ENCODE data around the gene MAJIN. TPM values are rescaled to one million over a fixed set of nuclear protein-coding genes. Genes with fewer than 3 reads are reported as not detected.

Gene MAJIN, protein sequence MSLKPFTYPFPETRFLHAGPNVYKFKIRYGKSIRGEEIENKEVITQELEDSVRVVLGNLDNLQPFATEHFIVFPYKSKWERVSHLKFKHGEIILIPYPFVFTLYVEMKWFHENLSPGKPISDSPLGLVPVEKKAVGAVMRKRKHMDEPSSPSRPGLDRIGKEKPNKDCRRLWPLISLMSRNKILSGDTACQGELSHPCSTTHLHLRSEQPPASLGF
- polyA plus RNA-seq (2013), result not detected

DNA sequence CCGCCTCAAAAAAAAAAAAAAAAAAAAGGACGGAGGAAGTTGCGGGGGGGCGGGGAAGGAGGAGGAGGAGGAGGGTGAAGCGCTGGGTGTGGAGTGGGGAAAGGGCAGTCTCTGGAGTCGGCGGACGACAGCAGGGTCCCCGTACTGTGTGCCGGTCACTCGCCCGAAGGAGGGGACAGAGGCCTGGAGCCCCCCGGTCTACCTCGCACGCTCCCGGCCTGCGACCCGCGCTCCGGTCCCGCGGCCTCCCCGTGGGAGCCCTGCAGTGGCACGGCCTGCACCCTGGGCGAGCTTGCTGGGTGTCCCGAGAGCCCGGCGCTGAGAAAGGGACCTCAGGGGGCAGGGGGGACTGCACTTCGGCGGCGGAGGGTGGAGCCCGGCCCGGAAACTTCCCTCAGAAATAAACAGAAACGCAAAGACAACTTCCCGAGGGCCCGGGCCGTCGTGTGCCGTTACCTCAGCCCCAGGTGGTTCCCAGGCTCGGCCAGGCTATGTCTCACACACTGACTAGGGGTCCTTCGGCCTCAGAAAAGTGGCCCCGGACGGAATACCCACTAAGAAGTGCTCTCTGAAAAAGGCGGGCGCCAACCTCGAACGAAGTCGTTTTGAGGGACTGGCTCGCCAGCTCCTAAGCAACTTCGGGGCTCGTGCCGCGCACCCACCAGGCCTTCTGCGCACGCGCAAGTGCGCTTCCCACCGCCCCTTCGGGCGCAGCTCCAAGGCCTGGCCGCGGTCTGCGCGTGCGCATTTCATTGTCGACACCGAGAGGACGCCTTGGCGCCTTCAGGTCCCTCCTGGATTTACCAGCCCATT is at the start of gene MAJIN:
Gene MAJIN, minus strand, starts transcription at position 688 of the 813 bp plus-strand sequence. CDS start 12,703 bp downstream, outside the sequence.
- ChIA-PET CTCF (no interaction called here), POLR2A (no interaction called here)
- no peak within 1 kb of the TSS for H3K27ac ChIP-seq (ENCODE audit: insufficient read depth in 1 of 2, low read depth in 1 of 2, low read length in 2 of 2, poor library complexity in 1 of 2, severe bottlenecking in 2 of 2)
- DNase-seq, result peak; percentile 79 to 90 (median 86)
- no peaks in the 10 kb centered on the region for H3K36me3 ChIP-seq (ENCODE audit: control insufficient read depth in 4 of 4, insufficient read depth in 4 of 4, low read length in 3 of 4)
- H3K9me3 ChIP-seq (ENCODE audit: control extremely low read depth in 1 of 5, control insufficient read depth in 4 of 5, insufficient read depth in 2 of 5, low read depth in 1 of 5, low read length in 4 of 5), result no peaks in the 10 kb centered on the region
- peaks cover 0 to 18% (median 7%) of the 10 kb centered on the region in 5 experiments for H3K27me3 ChIP-seq (replicated peaks in 2 of 5; ENCODE audit: control insufficient read depth in 4 of 5, insufficient read depth in 5 of 5, low read length in 4 of 5)
- H3K4me3 ChIP-seq (ENCODE audit: control insufficient read depth in 1 of 7, extremely low read depth in 1 of 7, insufficient read depth in 4 of 7, low read depth in 2 of 7, low read length in 6 of 7), result peak within 1 kb of the TSS in 4 of 7 experiments; percentile 25 to 56 (median 42)
- H3K4me1 ChIP-seq (ENCODE audit: control extremely low read depth in 1 of 4, control insufficient read depth in 4 of 4, insufficient read depth in 4 of 4, low read length in 3 of 4), result peaks cover 0 to 12% (median 9%) of the 10 kb centered on the region in 4 experiments
- 21% methylated on average over 60 of the region's 69 CpGs for WGBS (ENCODE audit: insufficient coverage)

- no peak for DNase-seq
- WGBS (ENCODE audit: insufficient coverage), result 98% methylated on average over 6 of the region's 11 CpGs
- Histone ChIP-seq H3K27me3 (replicated peaks in 2 of 5; ENCODE audit: control insufficient read depth in 4 of 5, insufficient read depth in 5 of 5, low read length in 4 of 5) (no peaks in the 10 kb centered on the region), H3K36me3 (ENCODE audit: control insufficient read depth in 4 of 4, insufficient read depth in 4 of 4, low read length in 3 of 4) (peaks cover 0 to 47% (median 38%) of the 10 kb centered on the region in 4 experiments), H3K27ac (ENCODE audit: insufficient read depth in 1 of 2, low read depth in 1 of 2, low read length in 2 of 2, poor library complexity in 1 of 2, severe bottlenecking in 2 of 2) (no peak overlapping the region), H3K9me3 (ENCODE audit: control extremely low read depth in 1 of 5, control insufficient read depth in 4 of 5, insufficient read depth in 2 of 5, low read depth in 1 of 5, low read length in 4 of 5) (no peaks in the 10 kb centered on the region), H3K4me1 (ENCODE audit: control extremely low read depth in 1 of 4, control insufficient read depth in 4 of 4, insufficient read depth in 4 of 4, low read length in 3 of 4) (peaks cover 0 to 4% (median 1%) of the 10 kb centered on the region in 4 experiments), H3K4me3 (ENCODE audit: control insufficient read depth in 1 of 7, extremely low read depth in 1 of 7, insufficient read depth in 4 of 7, low read depth in 2 of 7, low read length in 6 of 7) (no peak overlapping the region)
- ChIA-PET POLR2A (no interaction called here), CTCF (no interaction called here)
Observed at GRCh38 chr11:65021509-65021908, 49.6 kb upstream of the MAJIN start.

- Histone ChIP-seq H3K27ac (ENCODE audit: insufficient read depth in 1 of 2, low read depth in 1 of 2, low read length in 2 of 2, poor library complexity in 1 of 2, severe bottlenecking in 2 of 2) (peak overlapping the region in 1 of 2 experiments; percentile 20), H3K9me3 (ENCODE audit: control extremely low read depth in 1 of 5, control insufficient read depth in 4 of 5, insufficient read depth in 2 of 5, low read depth in 1 of 5, low read length in 4 of 5) (no peaks in the 10 kb centered on the region), H3K27me3 (replicated peaks in 2 of 5; ENCODE audit: control insufficient read depth in 4 of 5, insufficient read depth in 5 of 5, low read length in 4 of 5) (no peaks in the 10 kb centered on the region), H3K4me1 (ENCODE audit: control extremely low read depth in 1 of 4, control insufficient read depth in 4 of 4, insufficient read depth in 4 of 4, low read length in 3 of 4) (peaks cover 0 to 6% (median 3%) of the 10 kb centered on the region in 4 experiments), H3K36me3 (ENCODE audit: control insufficient read depth in 4 of 4, insufficient read depth in 4 of 4, low read length in 3 of 4) (peaks cover 0 to 50% (median 39%) of the 10 kb centered on the region in 4 experiments), H3K4me3 (ENCODE audit: control insufficient read depth in 1 of 7, extremely low read depth in 1 of 7, insufficient read depth in 4 of 7, low read depth in 2 of 7, low read length in 6 of 7) (no peak overlapping the region)
- ChIA-PET POLR2A (no interaction called here), CTCF (no interaction called here)
- WGBS (ENCODE audit: insufficient coverage), result 100% methylated on average over 1 of the region's 3 CpGs
- no peak for DNase-seq
Observed at GRCh38 chr11:65021003-65021402, 49.1 kb upstream of the MAJIN start.

- WGBS (ENCODE audit: insufficient coverage), result 96% methylated on average over 6 of the region's 7 CpGs
- Histone ChIP-seq H3K4me1 (ENCODE audit: control extremely low read depth in 1 of 4, control insufficient read depth in 4 of 4, insufficient read depth in 4 of 4, low read length in 3 of 4) (peaks cover 0 to 16% (median 10%) of the 10 kb centered on the region in 4 experiments), H3K4me3 (ENCODE audit: control insufficient read depth in 1 of 7, extremely low read depth in 1 of 7, insufficient read depth in 4 of 7, low read depth in 2 of 7, low read length in 6 of 7) (no peak overlapping the region), H3K27ac (ENCODE audit: insufficient read depth in 1 of 2, low read depth in 1 of 2, low read length in 2 of 2, poor library complexity in 1 of 2, severe bottlenecking in 2 of 2) (no peak overlapping the region), H3K27me3 (replicated peaks in 2 of 5; ENCODE audit: control insufficient read depth in 4 of 5, insufficient read depth in 5 of 5, low read length in 4 of 5) (no peaks in the 10 kb centered on the region), H3K9me3 (ENCODE audit: control extremely low read depth in 1 of 5, control insufficient read depth in 4 of 5, insufficient read depth in 2 of 5, low read depth in 1 of 5, low read length in 4 of 5) (no peaks in the 10 kb centered on the region), H3K36me3 (ENCODE audit: control insufficient read depth in 4 of 4, insufficient read depth in 4 of 4, low read length in 3 of 4) (peaks cover 0 to 50% (median 39%) of the 10 kb centered on the region in 4 experiments)
- DNase-seq, result no peak
- ChIA-PET CTCF (no interaction called here), POLR2A (no interaction called here)
Observed at GRCh38 chr11:65019824-65020223, 47.9 kb upstream of the MAJIN start.

DNA sequence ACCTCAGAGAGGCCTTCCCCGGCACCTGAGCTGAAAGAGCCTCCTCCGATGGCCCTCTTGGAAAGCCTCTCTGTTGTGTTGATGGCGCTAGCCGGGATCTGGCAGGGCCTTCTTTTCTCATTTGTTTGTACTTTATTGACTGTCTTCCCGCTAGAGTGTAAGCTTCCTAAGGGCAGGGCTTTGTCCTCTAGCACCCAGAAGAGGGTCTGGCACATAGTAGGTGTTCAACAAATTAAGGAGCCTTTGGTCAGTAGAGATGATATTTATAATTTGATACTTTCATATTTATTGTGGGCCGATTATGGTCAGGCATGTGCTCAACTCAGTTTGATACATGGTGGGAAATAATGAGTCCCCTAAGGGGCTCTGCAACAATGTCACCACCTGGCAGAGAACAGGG is 46.0 kb upstream of the MAJIN start:
- no peak for DNase-seq
- Histone ChIP-seq H3K4me1 (ENCODE audit: control extremely low read depth in 1 of 4, control insufficient read depth in 4 of 4, insufficient read depth in 4 of 4, low read length in 3 of 4) (peaks cover 0 to 24% (median 21%) of the 10 kb centered on the region in 4 experiments), H3K4me3 (ENCODE audit: control insufficient read depth in 1 of 7, extremely low read depth in 1 of 7, insufficient read depth in 4 of 7, low read depth in 2 of 7, low read length in 6 of 7) (no peak overlapping the region), H3K27me3 (replicated peaks in 2 of 5; ENCODE audit: control insufficient read depth in 4 of 5, insufficient read depth in 5 of 5, low read length in 4 of 5) (no peaks in the 10 kb centered on the region), H3K9me3 (ENCODE audit: control extremely low read depth in 1 of 5, control insufficient read depth in 4 of 5, insufficient read depth in 2 of 5, low read depth in 1 of 5, low read length in 4 of 5) (no peaks in the 10 kb centered on the region), H3K36me3 (ENCODE audit: control insufficient read depth in 4 of 4, insufficient read depth in 4 of 4, low read length in 3 of 4) (peaks cover 0 to 50% (median 39%) of the 10 kb centered on the region in 4 experiments), H3K27ac (ENCODE audit: insufficient read depth in 1 of 2, low read depth in 1 of 2, low read length in 2 of 2, poor library complexity in 1 of 2, severe bottlenecking in 2 of 2) (no peak overlapping the region)
- ChIA-PET CTCF (interaction anchor here (1.6 kb wide), 2 partner anchors 58 to 171 kb away, joined by 3 to 4 read pairs; no protein-coding TSS in a partner anchor), POLR2A (no interaction called here)
- 96% methylated on average over 5 of the region's 6 CpGs for WGBS (ENCODE audit: insufficient coverage)

GRCh38 chr11:65016705-65017104 is 44.8 kb upstream of the MAJIN start:
- DNase-seq, result no peak
- Histone ChIP-seq H3K27ac (ENCODE audit: insufficient read depth in 1 of 2, low read depth in 1 of 2, low read length in 2 of 2, poor library complexity in 1 of 2, severe bottlenecking in 2 of 2) (peak overlapping the region in 1 of 2 experiments; percentile 8), H3K36me3 (ENCODE audit: control insufficient read depth in 4 of 4, insufficient read depth in 4 of 4, low read length in 3 of 4) (peaks cover 0 to 45% (median 34%) of the 10 kb centered on the region in 4 experiments), H3K4me1 (ENCODE audit: control extremely low read depth in 1 of 4, control insufficient read depth in 4 of 4, insufficient read depth in 4 of 4, low read length in 3 of 4) (peaks cover 0 to 27% (median 24%) of the 10 kb centered on the region in 4 experiments), H3K9me3 (ENCODE audit: control extremely low read depth in 1 of 5, control insufficient read depth in 4 of 5, insufficient read depth in 2 of 5, low read depth in 1 of 5, low read length in 4 of 5) (no peaks in the 10 kb centered on the region), H3K27me3 (replicated peaks in 2 of 5; ENCODE audit: control insufficient read depth in 4 of 5, insufficient read depth in 5 of 5, low read length in 4 of 5) (no peaks in the 10 kb centered on the region), H3K4me3 (ENCODE audit: control insufficient read depth in 1 of 7, extremely low read depth in 1 of 7, insufficient read depth in 4 of 7, low read depth in 2 of 7, low read length in 6 of 7) (no peak overlapping the region)
- CTCF ChIA-PET, result interaction anchor here (1.2 kb wide), 1 partner anchor 9 kb away, joined by 3 read pairs; no protein-coding TSS in a partner anchor
- POLR2A ChIA-PET, result interaction anchor here (0.6 to 0.8 kb wide), 2 partner anchors 93 to 95 kb away, joined by 3 to 4 read pairs; partner anchors contain the start of gene TM7SF2
- 96% methylated on average over 4 of the region's 4 CpGs for WGBS (ENCODE audit: insufficient coverage)

All from common myeloid progenitor, CD34-positive (primary cell).